DOHH2 (cell line): ENCODE data around the gene PDE6B.

ENCODE experiments used
- EZH2phosphoT487 ChIP-seq: fragments of 200-600 bp; sonication (generic); IDR thresholded peaks from 2 replicates; pipeline ENCODE4 v1.6.1; 2017; ENCODE audit warnings: borderline replicate concordance, mild to moderate bottlenecking, antibody characterized with exemption, low read length, moderate library complexity, mixed read lengths
- TF ChIP-seq, protein P1 (sequence below): fragments of 200-600 bp; sonication (generic); IDR thresholded peaks from one replicate; pipeline ENCODE4 v1.5.1; 2014; ENCODE audit warnings: antibody characterized with exemption, mild to moderate bottlenecking, low read depth, low read length; ENCODE audit not compliant: poor library complexity, severe bottlenecking

DNA sequence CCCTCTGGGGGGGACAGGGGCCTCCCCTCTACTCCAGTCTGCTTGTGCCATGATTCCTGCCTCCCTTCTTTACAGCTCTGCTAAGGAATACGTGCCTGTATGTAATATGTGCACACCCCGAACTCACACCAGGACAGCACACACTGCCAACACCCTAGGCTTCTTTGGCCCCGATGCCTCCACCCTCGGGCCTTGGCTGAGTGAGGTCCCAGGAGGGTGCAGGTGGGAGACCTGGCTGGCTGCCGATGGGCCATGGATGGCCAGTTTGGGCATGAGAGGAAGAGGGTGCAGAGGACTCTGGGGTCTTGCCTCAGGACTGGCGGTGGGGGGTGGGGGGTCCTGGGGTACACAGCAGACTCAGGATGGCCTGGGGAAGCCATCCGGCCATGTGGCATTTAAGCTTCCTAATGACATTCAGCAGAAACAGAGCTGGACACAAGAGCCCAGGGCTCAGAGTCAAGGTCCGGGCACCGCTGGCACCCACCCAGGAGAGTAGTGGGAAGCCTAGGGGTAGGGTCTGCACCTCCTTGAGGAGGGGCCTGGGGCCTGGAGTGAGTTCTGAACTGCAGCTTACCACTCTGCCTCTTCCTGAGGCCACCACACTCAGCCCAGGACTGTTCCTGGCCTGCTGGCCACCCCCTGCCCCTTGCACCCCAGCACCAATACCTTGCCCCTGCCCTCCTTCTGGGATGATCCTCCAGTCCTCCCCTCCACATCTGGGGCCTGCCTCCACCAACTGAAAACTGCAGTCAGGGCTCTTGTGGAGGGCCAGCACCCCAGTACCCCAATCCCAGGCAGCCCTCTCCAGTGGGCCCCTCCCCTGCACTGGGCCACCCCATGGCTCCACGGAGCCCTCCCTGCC lies 78.2 kb downstream of the PDE6B start:
- TF ChIP-seq, protein P1, sequence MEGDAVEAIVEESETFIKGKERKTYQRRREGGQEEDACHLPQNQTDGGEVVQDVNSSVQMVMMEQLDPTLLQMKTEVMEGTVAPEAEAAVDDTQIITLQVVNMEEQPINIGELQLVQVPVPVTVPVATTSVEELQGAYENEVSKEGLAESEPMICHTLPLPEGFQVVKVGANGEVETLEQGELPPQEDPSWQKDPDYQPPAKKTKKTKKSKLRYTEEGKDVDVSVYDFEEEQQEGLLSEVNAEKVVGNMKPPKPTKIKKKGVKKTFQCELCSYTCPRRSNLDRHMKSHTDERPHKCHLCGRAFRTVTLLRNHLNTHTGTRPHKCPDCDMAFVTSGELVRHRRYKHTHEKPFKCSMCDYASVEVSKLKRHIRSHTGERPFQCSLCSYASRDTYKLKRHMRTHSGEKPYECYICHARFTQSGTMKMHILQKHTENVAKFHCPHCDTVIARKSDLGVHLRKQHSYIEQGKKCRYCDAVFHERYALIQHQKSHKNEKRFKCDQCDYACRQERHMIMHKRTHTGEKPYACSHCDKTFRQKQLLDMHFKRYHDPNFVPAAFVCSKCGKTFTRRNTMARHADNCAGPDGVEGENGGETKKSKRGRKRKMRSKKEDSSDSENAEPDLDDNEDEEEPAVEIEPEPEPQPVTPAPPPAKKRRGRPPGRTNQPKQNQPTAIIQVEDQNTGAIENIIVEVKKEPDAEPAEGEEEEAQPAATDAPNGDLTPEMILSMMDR = no peak
- no peak for TF ChIP-seq EZH2phosphoT487
